HepG2 (cell line): Measurements from ENCODE around the gene GADD45G. TPM values are rescaled to one million over a fixed set of nuclear protein-coding genes. Genes with fewer than 3 reads are reported as not detected.

Experiments used
- ATAC-seq: fragments of 200-7000 bp; cut with Tn5 transposase; 3 replicates; pipeline ENCODE4 v1.9.1; 2020; ENCODE audit warnings: mild to moderate bottlenecking, moderate library complexity
- BruUV-seq: library from RNA; stranded (reverse); fragments of 400-500 nt; replicated peaks from 2 replicates; lab custom pipeline; 2021; lab: Mats Ljungman, UMichigan
- CTCF ChIA-PET: fragments of 300-600 bp; formaldehyde crosslinking; extraction: SDS; loops from one replicate; lab custom pipeline; 2021; ENCODE audit warnings: low total read pairs, inconsistent platforms, low intra/inter-chr PET ratio; lab: Yijun Ruan, JAX
- POLR2A ChIA-PET: fragments of 350-600 bp; sonication (Branson Sonifier 250); formaldehyde crosslinking; loops from one replicate; lab custom pipeline; 2020; ENCODE audit warnings: antibody characterized with exemption, inconsistent platforms; lab: Yijun Ruan, JAX
- DNase-seq: peaks from one replicate; pipeline ENCODE4 v3.0.0-alpha.2; 2015; ENCODE audit warnings: low spot score
- FAIRE-seq: peaks from 3 replicates; lab custom pipeline; 2011; peaks lifted over from hg19 to GRCh38; lab: Jason Lieb, UNC
- H2AFZ ChIP-seq: one replicate; pipeline ENCODE4 v1.6.1; 2011; ENCODE audit warnings: low read length, inconsistent platforms
- H3K27ac ChIP-seq: fragments of 300-600 bp; 3 replicates; pipeline ENCODE4 v1.8.0; 2011; ENCODE audit warnings: mixed run types, mild to moderate bottlenecking, mixed read lengths, low read length, inconsistent platforms; ENCODE audit not compliant: insufficient read depth; ENCODE audit errors: extremely low read length
- H3K27me3 ChIP-seq, 2 experiments: fragments of 200-600 bp in 1 of 2; 2 replicates in 1 of 2; 3 replicates in 1 of 2; pipeline versions ENCODE4 v1.6.0 to v1.8.0; 2011; ENCODE audit warnings: low read length in 2 of 2, mild to moderate bottlenecking in 2 of 2, moderate library complexity in 2 of 2, inconsistent platforms in 1 of 2; ENCODE audit not compliant: insufficient read depth in 2 of 2, control insufficient read depth in 1 of 2
- H3K36me3 ChIP-seq, 2 experiments: fragments of 200-600 bp in 1 of 2; replicated peaks in 1 of 2; 2 replicates in 1 of 2; 3 replicates in 1 of 2; pipeline versions ENCODE4 v1.5.1 to v1.8.0; 2011; ENCODE audit warnings: low read length in 2 of 2, inconsistent platforms in 1 of 2; ENCODE audit not compliant: insufficient read depth in 2 of 2, control insufficient read depth in 1 of 2
- H3K4me1 ChIP-seq: 2 replicates; pipeline ENCODE4 v1.5.1; 2012; ENCODE audit warnings: low read length, inconsistent platforms; ENCODE audit not compliant: insufficient read depth
- H3K4me2 ChIP-seq: 2 replicates; pipeline ENCODE4 v1.6.0; 2011; ENCODE audit warnings: low read depth, low read length, inconsistent platforms
- H3K4me3 ChIP-seq, 3 experiments: fragments of 200-600 bp in 1 of 3; sonication (generic), shearing (Covaris generic) in 1 of 3; replicated peaks in 1 of 3; 2 replicates each; pipeline ENCODE4 v1.5.1; 2011 to 2016; ENCODE audit warnings: low read length in 3 of 3, inconsistent platforms in 2 of 3, low read depth in 2 of 3, mild to moderate bottlenecking in 2 of 3, control low read depth in 1 of 3, mixed read lengths in 1 of 3; ENCODE audit not compliant: insufficient read depth in 1 of 3
- H3K79me2 ChIP-seq: one replicate; pipeline ENCODE4 v1.6.1; 2011; ENCODE audit warnings: low read length, inconsistent platforms; ENCODE audit not compliant: insufficient read depth
- H3K9ac ChIP-seq: 2 replicates; pipeline ENCODE4 v1.6.0; 2011; ENCODE audit warnings: mild to moderate bottlenecking, low read depth, low read length, inconsistent platforms; ENCODE audit not compliant: insufficient read depth
- H3K9me3 ChIP-seq: 2 replicates; pipeline ENCODE4 v1.5.1; 2012; ENCODE audit warnings: mild to moderate bottlenecking, low read length
- H4K20me1 ChIP-seq: 2 replicates; pipeline ENCODE4 v1.6.0; 2011; ENCODE audit warnings: inconsistent platforms, mild to moderate bottlenecking, low read length, moderate library complexity; ENCODE audit not compliant: insufficient read depth
- AHR ChIP-seq: IDR thresholded peaks from 2 replicates; pipeline ENCODE4 v1.6.1; 2018; ENCODE audit warnings: missing genetic modification reagents, missing compliant biosample characterization
- BORCS8-MEF2B ChIP-seq: sonication (generic); formaldehyde crosslinking; IDR thresholded peaks from 2 replicates; pipeline ENCODE4 v1.8.0; 2022; ENCODE audit warnings: mild to moderate bottlenecking, missing genetic modification reagents
- DRAP1 ChIP-seq: IDR thresholded peaks from 2 replicates; pipeline ENCODE4 v1.6.1; 2016; ENCODE audit warnings: missing genetic modification reagents, missing compliant biosample characterization
- KDM2A ChIP-seq: sonication (generic); formaldehyde crosslinking; IDR thresholded peaks from 2 replicates; pipeline ENCODE4 v1.4.0; 2020; ENCODE audit warnings: low read depth, missing genetic modification reagents, borderline replicate concordance
- KMT2B ChIP-seq: IDR thresholded peaks from 2 replicates; pipeline ENCODE4 v1.6.1; 2016; ENCODE audit warnings: missing genetic modification reagents, missing compliant biosample characterization
- MATR3 ChIP-seq: sonication (generic); formaldehyde crosslinking; IDR thresholded peaks from 2 replicates; pipeline ENCODE4 v1.4.0; 2020; ENCODE audit warnings: missing genetic modification reagents
- MEF2D ChIP-seq: sonication (generic); formaldehyde crosslinking; IDR thresholded peaks from 2 replicates; pipeline ENCODE4 v1.5.1; 2020; ENCODE audit warnings: mild to moderate bottlenecking, missing genetic modification reagents
- MIXL1 ChIP-seq: IDR thresholded peaks from 2 replicates; pipeline ENCODE4 v1.6.1; 2016
- NONO ChIP-seq, 2 experiments: fragments of 450-650 bp in 1 of 2; sonication (generic) in 1 of 2; formaldehyde crosslinking in 1 of 2; IDR thresholded peaks in 1 of 2; conservative IDR thresholded peaks in 1 of 2; 2 replicates each; pipeline versions ENCODE4 v1.6.1 to v1.8.0; 2017 to 2022; ENCODE audit warnings: mild to moderate bottlenecking in 1 of 2, missing genetic modification reagents in 1 of 2, moderate library complexity in 1 of 2
- SSRP1 ChIP-seq: IDR thresholded peaks from 2 replicates; pipeline ENCODE4 v1.6.1; 2016; ENCODE audit warnings: control low read depth
- TFDP1 ChIP-seq: IDR thresholded peaks from 2 replicates; pipeline ENCODE4 v1.6.1; 2016; ENCODE audit warnings: missing compliant biosample characterization, missing genetic modification reagents, borderline replicate concordance
- ZNF770 ChIP-seq: sonication (generic); formaldehyde crosslinking; IDR thresholded peaks from 2 replicates; pipeline ENCODE4 v1.5.0; 2020; ENCODE audit warnings: mild to moderate bottlenecking, missing genetic modification reagents
- ZSCAN9 ChIP-seq: IDR thresholded peaks from 2 replicates; pipeline ENCODE4 v1.6.1; 2016; ENCODE audit warnings: borderline replicate concordance
- WGBS: methylation state at CpG from one replicate; pipeline ENCODE4 v1.1.6; 2017; ENCODE audit warnings: low lambda C conversion rate; 5-methylcytosine and 5-hydroxymethylcytosine counted together
- in situ Hi-C: cut with HindIII; loops from 2 replicates; pipeline ENCODE4 v1.10.0; 2017; ENCODE audit warnings: low pct_unique_long_range_greater_than_20kb; ENCODE audit not compliant: extremely low pct_ligation_motif_present
- intact Hi-C: fragments of 100-400 bp; cut with micrococcal nuclease; formaldehyde crosslinking; loops from one replicate; pipeline ENCODE4 v1.10.0; 2022; ENCODE audit not compliant: unreplicated experiment
- polyA plus RNA-seq, 8 experiments: library from polyadenylated mRNA; depleted of rRNA in 3 of 8; stranded (reverse) in 7 of 8; unstranded in 1 of 8; fragments of >200 nt; fragmentation: Illumina TruSeq in 4 of 8; extraction: Trizol in 4 of 8; gene quantifications; 2 replicates each; pipeline versions ENCODE4 v1.2.1 to v1.2.3, GENCODE V29; 2011 to 2016; ENCODE audit warnings: low read depth in 4 of 8, missing spikeins in 1 of 8, mixed read lengths in 1 of 8; ENCODE audit not compliant: insufficient read depth in 1 of 8
- total RNA-seq, 5 experiments: library from RNA; depleted of rRNA; stranded (reverse); fragments of >200 nt; fragmentation: Illumina TruSeq; extraction: Trizol; gene quantifications; 2 replicates each; pipeline ENCODE4 v1.2.3, GENCODE V29; 2016; ENCODE audit warnings: low read depth in 1 of 5
- TF ChIP-seq, protein P1 (sequence below): sonication (generic); formaldehyde crosslinking; conservative IDR thresholded peaks from 2 replicates; pipeline ENCODE4 v1.4.0; 2020; ENCODE audit warnings: missing genetic modification reagents
- TF ChIP-seq, protein P2 (sequence below): sonication (generic); formaldehyde crosslinking; IDR thresholded peaks from 2 replicates; pipeline ENCODE4 v1.4.0; 2020; ENCODE audit warnings: missing genetic modification reagents, borderline replicate concordance
- TF ChIP-seq, protein P3 (sequence below): sonication (generic); formaldehyde crosslinking; IDR thresholded peaks from 2 replicates; pipeline ENCODE4 v1.9.0; 2021; ENCODE audit warnings: missing genetic modification reagents, mild to moderate bottlenecking, borderline replicate concordance

The GADD45G gene
- total and polyA plus RNA-seq, 2 of the 13 experiments (the other 11 are each of a cell fraction or from before 2014, with no cell fraction given) = not detected

- Histone ChIP-seq H3K4me2 (no peak overlapping the region), H3K79me2 (no peaks in the 10 kb centered on the region), H3K9ac (no peak overlapping the region), H3K36me3 (no peaks in the 10 kb centered on the region), H3K27ac (no peak overlapping the region), H2AFZ (no peak overlapping the region), H3K9me3 (no peaks in the 10 kb centered on the region), H3K4me1 (peaks cover 28% of the 10 kb centered on the region), H3K4me3 (no peak overlapping the region), H3K27me3 (peaks cover 4 to 34% of the 10 kb centered on the region in 2 experiments), H4K20me1 (peaks cover 3% of the 10 kb centered on the region; the same call in 1 of the 2 replicates)
- CTCF ChIA-PET = no interaction called here
- POLR2A ChIA-PET = no interaction called here
- WGBS = 2% methylated on average over 6 of the region's 6 CpGs
- DNase-seq (no peak), FAIRE-seq (no peak), ATAC-seq (no peak)
- BruUV-seq = no TSS peak
- in situ Hi-C loops = loop anchor here (5.0 to 10.0 kb wide), 3 partner anchors 134 to 501 kb away; no protein-coding TSS in a partner anchor
- intact Hi-C loops = loop anchor here (5.0 kb wide), 1 partner anchor 136 kb away; no protein-coding TSS in a partner anchor
- TF ChIP-seq ZSCAN9 (CRISPR knock-in tag) (no peak), BORCS8-MEF2B (CRISPR knock-in tag) (no peak), MIXL1 (CRISPR knock-in tag) (no peak), SSRP1 (CRISPR knock-in tag) (no peak), DRAP1 (CRISPR knock-in tag) (no peak), MATR3 (CRISPR knock-in tag) (no peak), AHR (CRISPR knock-in tag) (no peak), KMT2B (no peak), NONO (IDR thresholded peaks at IDR 0.05) (no peak), NONO (CRISPR knock-in tag; conservative IDR thresholded peaks at IDR 0.05) (no peak), ZNF770 (no peak), KDM2A (CRISPR knock-in tag) (no peak), TFDP1 (CRISPR knock-in tag) (no peak), MEF2D (CRISPR knock-in tag) (no peak)
- TF ChIP-seq, protein P1, sequence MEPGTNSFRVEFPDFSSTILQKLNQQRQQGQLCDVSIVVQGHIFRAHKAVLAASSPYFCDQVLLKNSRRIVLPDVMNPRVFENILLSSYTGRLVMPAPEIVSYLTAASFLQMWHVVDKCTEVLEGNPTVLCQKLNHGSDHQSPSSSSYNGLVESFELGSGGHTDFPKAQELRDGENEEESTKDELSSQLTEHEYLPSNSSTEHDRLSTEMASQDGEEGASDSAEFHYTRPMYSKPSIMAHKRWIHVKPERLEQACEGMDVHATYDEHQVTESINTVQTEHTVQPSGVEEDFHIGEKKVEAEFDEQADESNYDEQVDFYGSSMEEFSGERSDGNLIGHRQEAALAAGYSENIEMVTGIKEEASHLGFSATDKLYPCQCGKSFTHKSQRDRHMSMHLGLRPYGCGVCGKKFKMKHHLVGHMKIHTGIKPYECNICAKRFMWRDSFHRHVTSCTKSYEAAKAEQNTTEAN (CRISPR knock-in tag) = no peak
- TF ChIP-seq, protein P2, sequence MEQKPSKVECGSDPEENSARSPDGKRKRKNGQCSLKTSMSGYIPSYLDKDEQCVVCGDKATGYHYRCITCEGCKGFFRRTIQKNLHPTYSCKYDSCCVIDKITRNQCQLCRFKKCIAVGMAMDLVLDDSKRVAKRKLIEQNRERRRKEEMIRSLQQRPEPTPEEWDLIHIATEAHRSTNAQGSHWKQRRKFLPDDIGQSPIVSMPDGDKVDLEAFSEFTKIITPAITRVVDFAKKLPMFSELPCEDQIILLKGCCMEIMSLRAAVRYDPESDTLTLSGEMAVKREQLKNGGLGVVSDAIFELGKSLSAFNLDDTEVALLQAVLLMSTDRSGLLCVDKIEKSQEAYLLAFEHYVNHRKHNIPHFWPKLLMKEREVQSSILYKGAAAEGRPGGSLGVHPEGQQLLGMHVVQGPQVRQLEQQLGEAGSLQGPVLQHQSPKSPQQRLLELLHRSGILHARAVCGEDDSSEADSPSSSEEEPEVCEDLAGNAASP (CRISPR knock-in tag) = no peak
- TF ChIP-seq, protein P3, sequence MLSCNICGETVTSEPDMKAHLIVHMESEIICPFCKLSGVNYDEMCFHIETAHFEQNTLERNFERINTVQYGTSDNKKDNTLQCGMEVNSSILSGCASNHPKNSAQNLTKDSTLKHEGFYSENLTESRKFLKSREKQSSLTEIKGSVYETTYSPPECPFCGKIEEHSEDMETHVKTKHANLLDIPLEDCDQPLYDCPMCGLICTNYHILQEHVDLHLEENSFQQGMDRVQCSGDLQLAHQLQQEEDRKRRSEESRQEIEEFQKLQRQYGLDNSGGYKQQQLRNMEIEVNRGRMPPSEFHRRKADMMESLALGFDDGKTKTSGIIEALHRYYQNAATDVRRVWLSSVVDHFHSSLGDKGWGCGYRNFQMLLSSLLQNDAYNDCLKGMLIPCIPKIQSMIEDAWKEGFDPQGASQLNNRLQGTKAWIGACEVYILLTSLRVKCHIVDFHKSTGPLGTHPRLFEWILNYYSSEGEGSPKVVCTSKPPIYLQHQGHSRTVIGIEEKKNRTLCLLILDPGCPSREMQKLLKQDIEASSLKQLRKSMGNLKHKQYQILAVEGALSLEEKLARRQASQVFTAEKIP (CRISPR knock-in tag) = no peak
Measured at GRCh38 chr9:89600831-89601230, 4.0 kb upstream of the GADD45G start.
